ENCODE measurements around the gene HYAL1.
A peak's percentile ranks its signal among the peaks of the same experiment; 100 is the strongest.

HYAL1 gene

GRCh38 chr3:50334339-50335075 is 31.1 kb upstream of the HYAL1 start:
- DNase-seq, result no peak

- DNase-seq, result no peak
Measured at GRCh38 chr3:50333744-50334328, 30.5 kb upstream of the HYAL1 start.

- DNase-seq, result no peak
Measured at GRCh38 chr3:50331364-50331907, 28.1 kb upstream of the HYAL1 start.

GRCh38 chr3:50330330-50330729 is 27.0 kb upstream of the HYAL1 start:
- DNase-seq, result no peak

GRCh38 chr3:50327943-50328691 is 24.7 kb upstream of the HYAL1 start, which contains the start of gene TUSC2:
Gene TUSC2 (minus strand): TSS chr3:50328223. CDS start chr3:50328099, 124 bp downstream.
- peak; percentile 98 to 99 (median 99) for DNase-seq

- DNase-seq, result no peak
Measured at GRCh38 chr3:50327129-50327528, 23.8 kb upstream of the HYAL1 start.

- DNase-seq, result no peak
Measured at GRCh38 chr3:50326182-50326541, 22.8 kb upstream of the HYAL1 start.

- no peak for DNase-seq
Measured at GRCh38 chr3:50325497-50326181, 22.3 kb upstream of the HYAL1 start.

- no peak for DNase-seq
Measured at GRCh38 chr3:50325113-50325480, 21.7 kb upstream of the HYAL1 start.

- DNase-seq, result peak; percentile 73 to 85 (median 76)
Measured at GRCh38 chr3:50324351-50325112, 21.2 kb upstream of the HYAL1 start.

- peak in 1 of 3 donors; percentile 44 for DNase-seq
Measured at GRCh38 chr3:50323614-50324199, 20.3 kb upstream of the HYAL1 start.

- peak; percentile 68 to 77 (median 73) for DNase-seq
Measured at GRCh38 chr3:50323092-50323600, 19.8 kb upstream of the HYAL1 start.

- no peak for DNase-seq
Measured at GRCh38 chr3:50322386-50323091, 19.2 kb upstream of the HYAL1 start, which contains the start of gene HYAL2. Gene HYAL2 (minus strand): TSS chr3:50322745. CDS start chr3:50320489, 2,256 bp downstream.

GRCh38 chr3:50322115-50322385 is 18.7 kb upstream of the HYAL1 start:
- DNase-seq, result no peak

- DNase-seq, result peak; percentile 86 to 95 (median 92)
Measured at GRCh38 chr3:50321336-50322114, 18.2 kb upstream of the HYAL1 start.

- DNase-seq, result peak; percentile 62 to 90 (median 77)
Measured at GRCh38 chr3:50320853-50321335, 17.5 kb upstream of the HYAL1 start.

GRCh38 chr3:50319894-50320625 is 16.7 kb upstream of the HYAL1 start:
- DNase-seq, result no peak

GRCh38 chr3:50319181-50319893 is 16.0 kb upstream of the HYAL1 start:
- no peak for DNase-seq

- peak; percentile 35 to 44 (median 39) for DNase-seq
Measured at GRCh38 chr3:50318615-50319014, 15.2 kb upstream of the HYAL1 start.
